ENCODE results near the gene METTL9. TPM values are rescaled to one million over a fixed set of nuclear protein-coding genes. Genes with fewer than 3 reads are reported as not detected.

Gene METTL9
- total and polyA plus RNA-seq, 2 of the 13 experiments (the other 11 are each of a cell fraction or from before 2014, with no cell fraction given), result 123 to 204 TPM

- TF ChIP-seq ARHGAP35 (CRISPR knock-in tag; IDR thresholded peaks at IDR 0.05; ENCODE audit: borderline replicate concordance), result no peak
- no peak for TF ChIP-seq ZNF607 (CRISPR knock-in tag; IDR thresholded peaks at IDR 0.05; ENCODE audit: borderline replicate concordance)
- no peak for TF ChIP-seq HNRNPUL1 (IDR thresholded peaks at IDR 0.05; ENCODE audit: low read depth, low read length)
- TF ChIP-seq KLF12 (CRISPR knock-in tag; IDR thresholded peaks at IDR 0.05; ENCODE audit: borderline replicate concordance), result no peak
- peak; percentile 92 for TF ChIP-seq FOXA3 (CRISPR knock-in tag; IDR thresholded peaks at IDR 0.05)
- peak; percentile 72; the same call in 1 of the 2 replicates for TF ChIP-seq MBD4 (IDR thresholded peaks at IDR 0.05; ENCODE audit: borderline replicate concordance, low read length)
- 0 out of 2 replicates have a peak, but pooled peaks have one; percentile 27 for TF ChIP-seq ZNF335 (CRISPR knock-in tag; IDR thresholded peaks at IDR 0.05)
- TF ChIP-seq GMEB1 (CRISPR knock-in tag; IDR thresholded peaks at IDR 0.05; ENCODE audit: borderline replicate concordance), result no peak
- no peak for TF ChIP-seq MZF1 (CRISPR knock-in tag; IDR thresholded peaks at IDR 0.05; ENCODE audit: borderline replicate concordance)
- TF ChIP-seq SOX5 (CRISPR knock-in tag; IDR thresholded peaks at IDR 0.05; ENCODE audit: borderline replicate concordance), result peak; percentile 82
- peak; percentile 75 for TF ChIP-seq AHDC1 (CRISPR knock-in tag; IDR thresholded peaks at IDR 0.05; ENCODE audit: borderline replicate concordance)
- TF ChIP-seq FOXO1 (CRISPR knock-in tag; IDR thresholded peaks at IDR 0.05), result peak; percentile 42; the same call in 1 of the 2 replicates
- no peak for TF ChIP-seq ZBTB49 (CRISPR knock-in tag; IDR thresholded peaks at IDR 0.05; ENCODE audit: borderline replicate concordance)
- TF ChIP-seq ZNF512 (CRISPR knock-in tag; IDR thresholded peaks at IDR 0.05), result no peak
- TF ChIP-seq ATF4 (CRISPR knock-in tag; IDR thresholded peaks at IDR 0.05), result peak in 1 of 2 experiments; percentile 42; a peak in 1 of 4 replicates
- TF ChIP-seq KDM4B (CRISPR knock-in tag; IDR thresholded peaks at IDR 0.05), result no peak
- TF ChIP-seq MXI1 (IDR thresholded peaks at IDR 0.05; ENCODE audit: borderline replicate concordance, low read depth, low read length), result peak; percentile 56; the same call in 1 of the 3 replicates
- peak; percentile 74; the same call in 1 of the 2 replicates for TF ChIP-seq JUN (CRISPR knock-in tag; IDR thresholded peaks at IDR 0.05)
Measured at GRCh38 chr16:21638573-21638975, 39.2 kb downstream of the METTL9 start (continued).

All from HepG2 (cell line).